ENCODE results near the gene TIGD6.
A peak's percentile ranks its signal among the peaks of the same experiment; 100 is the strongest.

The TIGD6 gene

GRCh38 chr5:150015415-150015814, 15.0 kb upstream of the TIGD6 start:
- DNase-seq, result no peak

- DNase-seq, result no peak
Measured at GRCh38 chr5:150014456-150014855, 14.0 kb upstream of the TIGD6 start.

- DNase-seq, result no peak
Measured at GRCh38 chr5:150013931-150014330, 13.5 kb upstream of the TIGD6 start.

- DNase-seq, result no peak
Measured at GRCh38 chr5:150009671-150010387, 9.4 kb upstream of the TIGD6 start.

GRCh38 chr5:150007050-150007449, 6.6 kb upstream of the TIGD6 start:
- no peak for DNase-seq

GRCh38 chr5:150006318-150006717, 5.9 kb upstream of the TIGD6 start:
- no peak for DNase-seq

- peak; percentile 57 to 60 for DNase-seq
Measured at GRCh38 chr5:150001660-150002486, 1.4 kb upstream of the TIGD6 start.

- peak in 1 of 2 experiments; percentile 8 for DNase-seq
Measured at GRCh38 chr5:150000990-150001659, 671 bp upstream of the TIGD6 start.

GRCh38 chr5:149999866-150000255, 593 bp downstream of the TIGD6 start:
- no peak for DNase-seq

GRCh38 chr5:149999359-149999758, 1.1 kb downstream of the TIGD6 start:
- peak; percentile 1 for DNase-seq

GRCh38 chr5:149998281-149998680, 2.2 kb downstream of the TIGD6 start:
- DNase-seq, result no peak

- DNase-seq, result no peak
Measured at GRCh38 chr5:149996205-149996890, 4.1 kb downstream of the TIGD6 start.

- no peak for DNase-seq
Measured at GRCh38 chr5:149995385-149996204, 4.9 kb downstream of the TIGD6 start.

GRCh38 chr5:149993471-149993870, 7.0 kb downstream of the TIGD6 start:
- no peak for DNase-seq

GRCh38 chr5:149990518-149991376, 9.7 kb downstream of the TIGD6 start:
- peak; percentile 70 to 79 for DNase-seq

- no peak for DNase-seq
Measured at GRCh38 chr5:149988126-149988525, 12.3 kb downstream of the TIGD6 start.

GRCh38 chr5:149982505-149982904, 17.9 kb downstream of the TIGD6 start:
- DNase-seq, result no peak

- no peak for DNase-seq
Measured at GRCh38 chr5:149981206-149981605, 19.2 kb downstream of the TIGD6 start.

GRCh38 chr5:149979896-149980295, 20.6 kb downstream of the TIGD6 start:
- no peak for DNase-seq

- DNase-seq, result no peak
Measured at GRCh38 chr5:149975409-149975808, 25.0 kb downstream of the TIGD6 start.
